SKM-1 treated with dmso at 0.1 percent for 144 hours (cell line): ENCODE results near the gene SCFD2.

Source experiments
- DNase-seq: peaks from one replicate; lab custom pipeline; 2025; ENCODE audit not compliant: unreplicated experiment; lab: John Stamatoyannopoulos, UW

Gene SCFD2

DNA sequence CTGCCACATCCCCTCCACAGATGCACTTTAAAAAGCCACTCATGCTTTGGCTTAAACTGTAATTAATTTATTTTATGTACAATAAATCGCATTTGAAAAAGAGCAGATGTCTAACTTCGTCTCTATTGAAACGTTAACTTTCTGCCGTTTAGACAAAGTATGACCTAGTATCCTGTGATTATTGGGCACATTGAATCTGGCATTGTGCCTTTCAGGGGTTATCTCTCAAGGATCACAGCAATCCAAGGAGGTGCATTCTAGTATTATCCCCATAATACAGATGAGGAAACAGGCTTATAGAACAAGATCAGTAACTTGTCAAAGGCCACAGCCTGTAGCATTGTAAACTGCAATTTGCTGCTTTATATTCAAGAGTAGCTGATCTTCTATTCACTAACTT is 499.1 kb downstream of the SCFD2 start:
- no peak for DNase-seq

DNA sequence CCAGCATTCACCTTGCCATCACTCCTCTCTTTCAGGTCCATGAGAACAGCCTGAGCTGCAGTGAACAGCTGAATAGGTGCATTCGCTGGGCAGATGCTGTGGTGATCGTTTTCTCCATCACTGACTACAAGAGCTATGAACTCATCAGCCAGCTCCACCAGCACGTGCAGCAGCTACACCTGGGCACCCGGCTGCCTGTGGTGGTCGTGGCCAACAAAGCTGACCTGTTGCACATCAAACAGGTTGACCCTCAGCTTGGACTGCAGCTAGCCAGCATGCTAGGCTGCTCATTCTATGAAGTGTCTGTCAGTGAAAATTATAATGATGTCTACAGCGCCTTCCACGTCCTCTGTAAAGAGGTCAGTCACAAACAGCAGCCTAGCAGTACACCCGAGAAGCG is 500.6 kb downstream of the SCFD2 start:
- no peak for DNase-seq

DNA sequence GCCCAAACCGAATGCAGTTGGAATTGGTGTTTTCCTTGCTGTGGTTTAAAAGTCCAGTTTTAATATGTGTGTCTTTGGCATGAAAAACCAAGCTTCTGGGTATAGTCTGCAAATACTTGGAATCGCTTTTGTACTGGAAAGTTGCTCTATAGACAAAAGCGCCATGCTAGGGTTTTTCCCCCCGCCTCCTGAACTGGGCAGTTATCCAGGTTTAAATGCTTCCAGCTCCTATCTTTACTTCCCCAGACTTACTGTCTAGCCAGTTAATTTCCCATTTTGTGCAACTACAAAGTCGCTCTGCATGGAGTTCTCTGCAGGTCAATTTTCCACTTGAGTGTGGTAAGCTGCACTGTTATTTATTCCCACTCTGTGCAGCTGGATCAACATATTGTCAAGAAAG is 501.1 kb downstream of the SCFD2 start:
- no peak for DNase-seq

DNA sequence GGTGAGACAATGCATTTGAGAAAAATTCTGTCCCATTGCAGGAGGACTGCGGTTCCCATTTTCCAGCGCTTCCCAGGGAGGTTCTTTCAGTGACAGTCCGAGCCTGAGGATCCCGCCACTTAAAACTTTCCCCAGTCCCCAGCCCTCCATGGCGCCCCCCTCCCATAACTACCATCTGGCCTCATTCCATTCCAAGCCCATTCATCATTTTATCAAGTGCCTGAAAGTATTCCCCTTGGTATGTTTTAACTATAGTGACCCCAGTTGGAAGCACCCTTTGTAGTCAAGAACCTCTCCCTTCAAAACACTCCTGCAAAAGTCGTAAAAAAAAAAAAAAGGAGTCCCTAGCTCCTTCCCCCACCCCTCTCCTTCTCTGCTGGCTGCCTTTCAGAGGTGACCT is 502.5 kb downstream of the SCFD2 start:
- DNase-seq: no peak

DNA sequence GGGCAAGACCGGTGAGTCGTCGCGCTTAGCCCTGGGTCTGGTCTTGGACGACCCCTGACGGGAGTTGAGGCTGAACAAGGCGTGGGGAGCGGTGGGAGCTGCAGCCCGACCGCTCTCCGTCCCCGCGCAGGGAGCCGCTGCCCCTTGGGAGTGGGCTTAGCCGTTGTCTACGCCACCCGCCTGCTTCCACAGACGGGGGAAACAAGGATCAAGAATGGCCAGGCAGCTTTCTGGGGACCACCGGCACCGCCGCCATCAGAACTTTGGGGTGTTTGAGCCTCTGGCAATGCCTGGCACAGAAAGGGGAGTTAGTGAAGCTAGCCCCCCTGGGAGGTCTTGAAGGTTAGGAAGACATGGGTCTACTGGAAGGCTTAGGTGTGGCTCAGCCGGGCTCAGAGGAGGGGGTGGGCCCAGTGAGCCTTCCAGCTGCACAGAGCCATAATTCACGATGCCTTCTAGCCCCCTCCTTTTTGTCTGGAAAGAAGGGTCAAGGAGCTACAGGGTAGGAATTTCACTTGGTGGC is 503.2 kb downstream of the SCFD2 start:
- no peak for DNase-seq

DNA sequence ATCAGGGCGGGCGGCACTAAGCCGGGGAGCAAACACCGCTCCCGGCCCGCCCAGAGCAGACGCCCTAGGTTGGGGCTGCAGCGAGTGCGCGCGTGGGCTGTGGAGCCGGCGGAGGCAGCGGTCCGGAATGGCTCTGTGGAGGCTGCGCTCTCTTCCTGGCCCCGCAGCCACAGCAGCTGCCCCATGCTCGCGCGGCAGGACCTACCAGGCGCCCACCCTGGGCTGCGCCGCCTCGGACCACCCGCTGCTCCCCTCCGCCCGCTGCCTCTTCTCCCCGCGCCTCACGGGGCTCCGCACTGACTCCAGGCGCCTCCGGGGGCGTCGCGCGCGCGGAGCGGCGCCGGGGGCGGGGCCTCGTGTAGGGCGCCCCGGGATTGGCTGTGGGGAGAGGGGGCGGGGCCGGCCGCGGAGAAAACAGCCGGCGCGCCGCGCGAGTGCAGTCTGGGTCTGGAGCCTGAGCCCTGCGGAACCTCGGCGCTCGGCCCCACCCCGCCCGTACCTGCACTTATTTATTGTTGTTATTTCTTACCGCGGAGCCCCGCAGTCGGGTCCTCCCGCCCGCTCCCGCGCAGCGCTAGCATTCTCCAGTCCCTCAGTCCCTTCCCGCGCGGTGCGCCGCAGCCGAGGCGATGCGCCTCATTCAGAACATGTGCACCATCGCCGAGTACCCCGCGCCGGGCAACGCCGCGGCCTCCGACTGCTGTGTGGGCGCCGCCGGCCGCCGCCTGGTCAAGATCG is 503.8 kb downstream of the SCFD2 start, which contains the start of gene RASL11B:
RASL11B (plus strand) TSS at position 439 of the 738 bp plus-strand sequence; CDS start at position 630, 191 bp downstream.
- DNase-seq: peak; percentile 66

DNA sequence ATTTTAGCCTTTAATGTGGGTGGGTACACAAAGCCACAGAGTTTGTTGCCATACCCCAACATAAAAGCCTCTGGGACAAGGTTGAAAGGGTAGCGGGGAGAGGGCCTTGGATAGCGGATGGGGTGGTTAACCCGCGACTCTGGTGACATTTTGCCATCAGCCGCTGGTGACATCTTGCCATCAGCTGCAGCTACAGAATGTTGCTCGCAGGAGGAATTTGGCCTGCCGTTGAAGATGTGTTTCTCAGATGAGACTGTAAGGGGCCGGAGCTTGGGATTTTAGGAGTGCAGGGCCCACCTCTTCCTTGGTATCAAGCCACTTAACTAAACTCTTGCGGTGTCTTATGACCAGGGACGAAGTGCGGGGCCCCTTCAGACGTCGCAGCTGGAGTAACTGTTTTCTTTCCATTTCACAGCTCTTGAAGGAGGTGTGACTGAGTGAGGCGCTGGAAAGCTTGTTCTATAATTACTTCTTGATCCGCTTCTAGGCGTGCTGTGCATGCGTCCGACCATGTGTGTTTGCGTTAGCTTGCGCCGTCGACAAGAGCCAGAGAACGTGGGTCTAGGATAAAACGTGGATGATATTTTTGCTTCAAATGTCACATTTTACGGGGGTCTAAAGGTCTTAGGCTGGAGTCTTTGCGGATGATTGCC is 504.6 kb downstream of the SCFD2 start:
- DNase-seq: no peak

DNA sequence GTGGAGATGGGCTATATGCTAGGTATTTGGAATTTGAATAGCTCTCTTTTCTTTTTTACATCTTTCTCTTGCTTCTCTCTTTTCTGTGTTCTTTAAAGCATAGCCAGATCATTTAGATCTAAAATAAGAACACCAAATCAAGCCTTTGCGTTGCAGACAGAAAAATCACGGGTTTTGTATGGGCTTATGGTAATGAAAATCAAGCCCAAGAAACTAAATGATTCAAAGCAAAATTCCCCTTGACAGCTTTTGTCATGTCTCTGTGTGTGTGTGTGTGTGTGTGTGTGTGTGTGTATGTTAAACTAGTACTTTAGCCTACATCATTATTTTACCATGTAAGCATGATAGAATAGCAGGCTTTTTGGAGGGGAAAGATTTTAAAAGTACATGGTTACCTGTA is 505.5 kb downstream of the SCFD2 start:
- DNase-seq: no peak

DNA sequence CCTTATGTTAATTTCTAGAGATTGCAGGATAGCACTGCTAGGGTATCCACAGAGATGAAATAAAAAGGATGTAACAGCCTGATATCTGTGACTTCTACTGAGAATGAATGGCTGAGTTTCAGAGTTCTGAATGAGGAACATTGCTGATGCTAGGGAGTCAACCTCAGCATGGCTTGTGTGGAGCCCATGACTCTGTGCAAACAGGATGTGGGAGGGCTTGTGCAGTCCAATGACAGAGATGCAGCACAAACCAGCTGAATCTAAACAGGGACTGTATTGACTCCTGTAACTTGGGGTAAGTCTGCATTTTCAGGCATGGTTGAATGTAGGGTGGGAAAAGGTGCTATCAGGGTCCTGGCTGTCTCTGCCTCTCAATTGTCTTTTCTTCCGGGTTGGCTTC is 509.1 kb downstream of the SCFD2 start:
- DNase-seq: no peak

DNA sequence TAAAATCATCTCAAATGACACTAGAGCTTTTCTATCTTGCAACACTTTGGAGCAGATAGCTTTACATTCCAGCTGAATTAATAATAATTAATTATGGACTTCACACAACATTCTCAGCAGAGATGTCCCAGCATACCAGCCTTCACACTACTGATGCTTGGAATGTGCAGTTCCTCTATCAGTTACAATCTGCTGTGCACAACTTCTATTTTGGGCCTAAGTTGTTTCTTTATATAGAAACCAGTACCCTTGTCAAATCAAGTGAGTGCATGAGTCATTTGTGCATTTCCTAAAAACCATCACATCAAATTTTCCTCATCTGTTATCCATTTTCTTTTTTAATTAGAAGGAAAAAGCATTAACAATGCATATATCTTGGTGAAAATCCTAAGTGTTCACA is 512.5 kb downstream of the SCFD2 start:
- no peak for DNase-seq

DNA sequence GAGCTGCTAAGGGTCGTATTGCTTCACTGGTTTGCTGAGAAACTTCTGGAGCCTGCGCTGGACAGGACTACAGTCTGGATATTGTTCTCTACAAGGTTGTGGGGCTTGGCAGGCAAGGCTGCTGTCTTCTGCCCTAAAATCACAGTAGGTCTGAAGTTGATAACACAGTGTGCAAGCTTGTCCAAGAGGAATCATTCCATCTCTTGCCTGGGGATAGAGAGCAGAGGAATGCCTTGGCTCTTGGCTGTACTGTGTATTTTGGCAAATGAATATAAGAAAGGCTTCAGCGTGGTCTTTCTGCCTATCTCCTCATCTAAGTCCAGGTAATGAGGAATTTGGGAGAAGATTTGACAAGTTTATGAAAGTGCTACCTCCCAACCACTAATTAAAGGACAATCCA is 513.1 kb downstream of the SCFD2 start:
- DNase-seq: no peak

DNA sequence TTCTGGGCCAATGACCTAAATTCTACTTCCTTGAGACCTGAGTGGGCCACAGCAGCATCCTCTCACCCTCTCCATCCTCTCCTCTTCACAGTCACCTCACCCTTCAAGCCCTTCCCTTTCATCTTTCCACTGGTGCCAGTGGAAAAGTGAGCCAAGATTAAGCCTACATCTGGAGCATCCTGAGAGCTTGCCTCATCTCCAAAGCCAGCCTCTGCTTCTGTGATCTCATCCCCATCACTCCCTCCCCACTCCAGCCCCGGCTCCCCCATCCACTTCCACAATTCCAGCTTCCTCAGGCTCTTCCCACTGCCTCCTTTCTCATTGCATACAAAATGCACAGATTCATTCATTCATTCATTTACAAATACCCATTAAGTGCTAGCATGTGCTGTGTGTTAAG is 513.8 kb downstream of the SCFD2 start:
- DNase-seq: no peak

DNA sequence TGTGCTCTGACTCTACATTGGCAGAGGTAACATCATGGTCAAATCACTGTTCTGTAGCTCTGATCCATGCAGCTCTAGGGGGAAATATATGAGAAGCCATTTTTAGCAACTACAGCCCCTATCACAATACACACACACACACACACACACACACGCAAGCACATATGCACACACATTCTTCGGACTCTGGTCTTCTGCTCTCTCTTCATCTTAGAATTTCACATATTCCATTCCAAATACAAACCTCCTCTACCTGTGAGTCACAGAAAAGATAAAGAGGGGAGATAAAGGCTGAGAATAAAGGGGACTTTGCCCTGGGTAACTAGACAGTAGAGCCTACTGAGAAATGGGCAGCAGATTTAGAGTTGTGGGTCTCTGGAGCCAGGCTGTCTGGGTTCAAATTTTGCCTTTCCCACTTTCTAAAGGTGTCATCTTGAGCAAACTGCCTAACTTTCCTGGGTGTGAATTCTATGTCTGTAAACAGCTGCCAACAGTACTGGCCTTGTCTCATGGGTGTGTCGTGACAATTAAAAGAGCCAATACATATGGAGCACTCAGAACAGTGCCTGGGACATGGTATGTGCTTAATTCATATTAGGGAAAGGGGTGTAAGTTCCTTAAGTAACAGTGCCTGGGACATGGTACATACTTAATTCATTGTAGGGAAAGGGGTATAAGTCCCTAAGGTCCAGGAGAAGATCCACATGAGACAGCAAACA is 515.3 kb downstream of the SCFD2 start:
- no peak for DNase-seq

DNA sequence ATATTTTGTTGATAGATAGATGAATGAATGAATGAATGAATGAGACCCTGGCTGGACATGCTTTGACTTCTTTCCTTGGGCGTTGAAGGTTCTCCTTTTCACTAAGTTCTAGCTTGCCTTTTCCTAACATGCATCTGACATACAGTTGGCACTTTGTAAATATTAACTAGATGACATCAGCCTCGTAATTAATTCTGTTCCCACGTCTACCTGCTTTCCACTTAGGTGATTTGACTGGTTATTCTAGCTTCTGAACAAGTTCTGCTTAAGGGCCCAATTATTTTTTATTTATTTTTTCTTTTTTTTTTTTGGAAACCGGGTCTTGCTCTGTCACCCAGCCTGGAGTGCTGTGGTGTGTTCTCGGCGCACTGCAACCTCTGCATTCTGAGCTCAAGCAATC is 517.6 kb downstream of the SCFD2 start:
- no peak for DNase-seq

DNA sequence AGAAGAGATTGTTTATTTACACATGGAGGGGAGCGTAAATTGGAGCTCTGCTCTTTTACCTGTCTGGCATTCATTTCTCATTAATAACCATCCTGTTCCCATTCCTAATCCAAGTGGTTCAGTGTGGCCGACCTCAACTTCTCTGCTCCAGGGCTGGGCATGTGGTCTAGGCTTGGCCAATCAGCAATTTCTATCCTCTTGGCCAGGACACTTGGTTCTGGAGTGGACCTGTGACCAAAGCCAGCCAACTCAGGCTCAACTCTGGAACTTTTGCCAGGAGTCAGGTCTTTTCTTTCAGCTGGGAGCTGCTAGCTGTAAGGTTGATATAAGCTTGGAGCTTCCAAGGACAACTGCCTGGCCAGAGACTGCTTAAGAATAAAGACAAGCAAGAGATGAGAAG is 519.4 kb downstream of the SCFD2 start:
- DNase-seq: no peak

DNA sequence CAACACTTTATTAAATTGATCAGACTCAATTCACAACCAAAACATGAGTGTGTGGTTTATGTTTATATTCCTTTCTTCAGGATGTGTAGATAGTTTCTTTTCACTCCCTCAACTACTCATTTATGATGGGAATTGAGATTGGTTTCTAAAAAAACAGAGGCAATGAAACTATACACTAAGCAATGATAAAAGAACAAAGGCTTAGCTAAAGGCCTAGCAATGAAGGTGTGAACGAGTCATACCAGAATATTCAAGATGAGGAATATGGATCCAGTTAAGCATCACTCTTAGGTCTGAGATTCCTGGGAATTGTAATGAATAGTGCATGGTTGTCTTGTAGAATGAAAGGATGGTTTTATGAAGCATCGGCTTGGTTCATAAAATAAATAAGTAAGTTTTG is 521.3 kb downstream of the SCFD2 start:
- DNase-seq: no peak

DNA sequence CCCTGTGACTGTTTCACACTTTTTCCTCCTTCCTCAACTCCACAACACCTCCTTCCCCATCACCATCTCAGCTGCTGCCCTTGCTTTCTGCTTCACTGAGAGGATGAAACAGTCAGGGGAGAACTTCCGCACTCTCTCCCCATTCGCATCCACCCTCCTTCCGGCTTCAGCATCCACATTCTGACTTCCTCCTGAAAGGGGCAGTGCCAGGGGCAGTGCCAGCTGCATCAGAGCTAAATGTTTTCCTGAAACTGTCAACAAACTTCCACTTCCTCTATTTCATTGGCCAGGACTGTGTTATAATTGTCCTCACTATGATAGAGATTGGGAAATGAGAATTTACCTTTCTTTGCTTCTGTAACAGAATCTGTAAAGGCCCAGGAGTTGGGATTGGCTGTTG is 521.9 kb downstream of the SCFD2 start:
- no peak for DNase-seq

DNA sequence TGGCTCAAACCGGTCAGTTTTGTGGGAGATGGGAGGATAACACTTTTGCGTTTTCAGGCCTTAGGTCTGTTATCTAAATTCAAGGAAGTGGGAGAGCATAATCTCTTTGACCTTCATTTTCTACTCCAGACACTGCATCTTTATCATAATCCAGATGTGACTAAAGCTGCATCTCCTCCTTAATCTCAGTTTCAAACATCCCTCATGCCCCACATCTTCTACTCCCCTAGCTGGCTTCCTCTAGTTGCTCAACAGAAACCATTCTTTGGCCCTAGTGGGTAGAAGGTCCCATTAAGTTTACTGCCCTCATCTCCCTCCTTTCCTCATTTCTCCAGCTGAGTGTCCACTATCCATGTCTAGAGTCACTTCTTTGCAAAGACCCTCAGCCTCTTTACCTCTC is 522.5 kb downstream of the SCFD2 start:
- no peak for DNase-seq

DNA sequence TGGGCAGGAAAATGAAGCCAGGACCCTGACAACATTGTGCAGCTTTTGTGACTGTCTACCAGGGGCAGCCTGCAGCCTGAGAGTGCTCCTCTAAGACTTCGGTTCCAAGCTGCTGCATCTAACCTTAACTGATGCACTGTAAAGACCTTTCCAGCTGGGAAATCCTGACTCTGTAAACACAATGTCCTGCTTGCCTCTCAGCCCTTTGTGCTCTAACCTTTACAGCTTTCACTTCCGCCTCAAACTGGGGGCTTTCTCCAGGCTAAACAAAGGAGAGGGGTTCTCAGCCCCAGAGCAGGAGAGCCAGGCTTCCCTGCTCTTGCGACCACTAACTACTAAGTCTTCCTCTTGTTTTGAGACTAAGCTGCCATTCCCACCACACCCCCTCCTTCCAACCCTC is 523.1 kb downstream of the SCFD2 start:
- DNase-seq: no peak

DNA sequence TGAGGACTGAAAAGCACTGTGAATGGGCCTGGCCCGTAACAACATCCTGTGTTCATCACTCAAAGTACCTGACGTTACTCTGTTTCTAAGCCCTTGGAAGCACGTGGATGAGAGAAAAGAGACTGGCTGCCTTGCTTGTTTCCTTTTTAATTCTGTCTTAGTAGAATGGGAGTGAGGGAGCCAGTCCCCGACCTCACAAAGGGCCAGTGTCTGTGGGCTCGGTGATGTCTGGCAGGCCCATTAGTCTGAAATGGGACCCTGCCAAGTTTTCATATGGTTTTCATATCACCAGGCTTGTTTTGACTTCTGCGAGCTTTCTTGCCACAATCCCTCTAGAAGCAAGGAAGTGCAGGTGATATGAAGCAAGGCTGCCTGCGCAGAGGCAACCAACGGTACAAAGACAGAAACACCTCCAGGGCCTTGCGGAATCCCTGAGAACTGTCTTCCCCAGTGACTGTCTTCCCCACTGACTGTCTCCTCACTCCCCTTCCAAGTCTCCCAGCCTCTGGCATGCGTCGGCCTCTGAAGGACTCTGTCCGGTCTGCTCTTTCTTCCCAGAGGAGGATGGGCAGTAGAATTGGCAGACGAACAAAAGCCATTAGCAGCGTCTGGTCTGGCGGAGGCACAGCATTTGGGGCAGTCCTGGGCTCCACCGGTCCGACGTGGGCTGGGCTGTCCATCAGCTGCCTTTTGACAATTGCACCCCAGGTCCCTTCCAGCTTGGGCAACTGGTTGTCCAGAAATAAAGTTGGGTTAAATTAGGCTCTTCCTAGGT is 524.0 kb downstream of the SCFD2 start:
- no peak for DNase-seq
